ENCODE measurements around the gene CTBP2.

Gene CTBP2

GRCh38 chr10:125159932-125160855 is at the start of gene CTBP2:
CTBP2 (minus strand) TSS chr10:125160563.
- no peak for DNase-seq (ENCODE audit: low read depth in 2 of 2)

GRCh38 chr10:125209591-125210355 is 49.4 kb upstream of the CTBP2 start:
- no peak for DNase-seq (ENCODE audit: low read depth in 2 of 2)

GRCh38 chr10:125208854-125209565 is 48.6 kb upstream of the CTBP2 start:
- DNase-seq (ENCODE audit: low read depth in 2 of 2) = no peak

GRCh38 chr10:125206623-125207022 is 46.3 kb upstream of the CTBP2 start:
- no peak for DNase-seq (ENCODE audit: low read depth in 2 of 2)

- no peak for DNase-seq (ENCODE audit: low read depth in 2 of 2)
Observed at GRCh38 chr10:125205431-125205830, 45.1 kb upstream of the CTBP2 start.

- DNase-seq (ENCODE audit: low read depth in 2 of 2) = no peak
Observed at GRCh38 chr10:125204400-125204799, 44.0 kb upstream of the CTBP2 start.

GRCh38 chr10:125203186-125203800 is 42.9 kb upstream of the CTBP2 start:
- no peak for DNase-seq (ENCODE audit: low read depth in 2 of 2)

- DNase-seq (ENCODE audit: low read depth in 2 of 2) = no peak
Observed at GRCh38 chr10:125201791-125202622, 41.6 kb upstream of the CTBP2 start.

- no peak for DNase-seq (ENCODE audit: low read depth in 2 of 2)
Observed at GRCh38 chr10:125201108-125201524, 40.8 kb upstream of the CTBP2 start.

GRCh38 chr10:125200396-125200795 is 40.0 kb upstream of the CTBP2 start:
- DNase-seq (ENCODE audit: low read depth in 2 of 2) = no peak

GRCh38 chr10:125199270-125199669 is 38.9 kb upstream of the CTBP2 start:
- no peak for DNase-seq (ENCODE audit: low read depth in 2 of 2)

- DNase-seq (ENCODE audit: low read depth in 2 of 2) = no peak
Observed at GRCh38 chr10:125194814-125195213, 34.5 kb upstream of the CTBP2 start.

- no peak for DNase-seq (ENCODE audit: low read depth in 2 of 2)
Observed at GRCh38 chr10:125193306-125193877, 33.0 kb upstream of the CTBP2 start.

GRCh38 chr10:125192620-125193019 is 32.3 kb upstream of the CTBP2 start:
- DNase-seq (ENCODE audit: low read depth in 2 of 2) = no peak

- DNase-seq (ENCODE audit: low read depth in 2 of 2) = no peak
Observed at GRCh38 chr10:125192005-125192404, 31.6 kb upstream of the CTBP2 start.

- DNase-seq (ENCODE audit: low read depth in 2 of 2) = no peak
Observed at GRCh38 chr10:125190946-125191345, 30.6 kb upstream of the CTBP2 start.

- no peak for DNase-seq (ENCODE audit: low read depth in 2 of 2)
Observed at GRCh38 chr10:125190414-125190813, 30.1 kb upstream of the CTBP2 start.

- no peak for DNase-seq (ENCODE audit: low read depth in 2 of 2)
Observed at GRCh38 chr10:125189162-125189561, 28.8 kb upstream of the CTBP2 start.

GRCh38 chr10:125187238-125188194 is 27.2 kb upstream of the CTBP2 start:
- DNase-seq (ENCODE audit: low read depth in 2 of 2) = no peak
